ENCODE measurements around the gene SPECC1L. TPM values are rescaled to one million over a fixed set of nuclear protein-coding genes. Genes with fewer than 3 reads are reported as not detected.

The SPECC1L gene
- total and polyA plus RNA-seq, 10 of the 15 experiments (the other 5 are each of a cell fraction or from before 2014, with no cell fraction given): 1.9 to 40.6 (median 19.1) TPM

DNA sequence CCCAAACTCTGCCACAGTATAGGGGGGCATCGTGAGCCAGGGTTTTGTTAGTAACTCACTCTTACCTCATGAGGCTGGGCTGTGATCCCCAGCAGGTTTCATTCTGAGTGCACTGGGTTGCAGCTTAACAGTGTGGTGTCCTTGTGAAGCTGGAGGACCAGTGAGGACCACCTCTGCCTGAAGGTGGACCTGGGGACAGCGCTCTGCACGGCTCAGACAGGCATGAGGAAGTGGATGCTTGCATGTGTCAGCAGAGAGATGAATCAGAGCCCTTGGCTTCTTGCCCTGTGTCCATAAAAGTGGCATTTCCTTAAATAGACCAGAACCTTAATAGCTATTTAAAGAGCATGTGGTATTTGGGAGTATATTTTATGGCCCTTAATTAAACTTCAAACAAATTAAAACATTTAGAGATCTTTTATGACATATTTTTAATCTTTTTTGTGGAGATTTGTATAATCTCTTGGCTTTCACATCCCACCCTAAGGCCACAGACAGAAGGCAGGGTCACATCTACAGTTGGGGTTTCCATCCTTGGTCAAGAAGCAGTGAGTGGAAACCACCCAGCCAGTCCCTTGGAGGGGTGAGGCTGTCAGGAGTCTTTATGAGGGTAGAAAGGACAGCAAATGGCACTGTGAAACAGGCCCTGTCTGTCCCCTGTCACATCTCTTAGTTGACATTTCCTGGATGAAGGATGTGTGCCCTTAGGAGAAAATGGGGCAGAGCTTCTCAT lies 132.0 kb downstream of the SPECC1L start:
- ChIA-PET RAD21 (ENCODE audit: unreplicated experiment) (interaction anchor here (0.6 to 3.1 kb wide), 8 partner anchors 21 to 615 kb away, joined by 3 to 13 read pairs (median 4); partner anchors contain the start of genes ADORA2A and CABIN1), SMC1A (ENCODE audit: uncharacterized antibody, unreplicated experiment) (interaction anchor here (0.6 to 2.8 kb wide), 15 partner anchors 9 to 132 kb away, joined by 3 to 8 read pairs (median 4); partner anchors contain the start of gene SPECC1L), CTCF (interaction anchor here (0.6 to 1.6 kb wide), 9 partner anchors 9 to 123 kb away, joined by 3 to 6 read pairs (median 3); no protein-coding TSS in a partner anchor), POLR2A (interaction anchor here (0.6 to 1.6 kb wide), 5 partner anchors 20 to 281 kb away, joined by 3 to 7 read pairs (median 6); no protein-coding TSS in a partner anchor)
- peak; percentile 33 for DNase-seq (ENCODE audit: low read depth, low spot score)
- peak overlapping the region; percentile 80 for H3K4me2 ChIP-seq (ENCODE audit: control insufficient read depth, insufficient read depth)
- intact Hi-C loops (cut with micrococcal nuclease; ENCODE audit: unreplicated experiment) (no loop called here), in situ Hi-C loops (cut with MboI) (no loop called here)
- peaks cover 44% of the 10 kb centered on the region for H3K4me1 ChIP-seq (ENCODE audit: control insufficient read depth, insufficient read depth, low read length)
- H3K27me3 ChIP-seq (replicated peaks in 1 of 2; ENCODE audit: control insufficient read depth in 2 of 2, insufficient read depth in 2 of 2, low read length in 1 of 2): no peaks in the 10 kb centered on the region
- peak overlapping the region; percentile 13 for H3K9ac ChIP-seq (ENCODE audit: control insufficient read depth, insufficient read depth, low read length)
- H3K27ac ChIP-seq (ENCODE audit: control insufficient read depth, insufficient read depth): peak overlapping the region; percentile 85
- H3K4me3 ChIP-seq: no peak overlapping the region
- peak; percentile 67 for ATAC-seq
- peaks cover 1% of the 10 kb centered on the region for H3K79me2 ChIP-seq (ENCODE audit: control insufficient read depth, insufficient read depth, low read length)
- H4K20me1 ChIP-seq (ENCODE audit: control insufficient read depth, insufficient read depth): no peaks in the 10 kb centered on the region
- H2AFZ ChIP-seq (ENCODE audit: control insufficient read depth, low read depth, low read length): no peak overlapping the region; the same call in 1 of the 2 replicates
- H3K36me3 ChIP-seq (ENCODE audit: control insufficient read depth in 2 of 2, insufficient read depth in 2 of 2, low read length in 1 of 2): peaks cover 6 to 7% of the 10 kb centered on the region in 2 experiments; a peak in 3 of 4 replicates
- BruUV-seq (replicated peaks): no TSS peak
- H3K9me3 ChIP-seq (replicated peaks; ENCODE audit: control insufficient read depth, insufficient read depth, low read length): no peaks in the 10 kb centered on the region
- 20% methylated on average over 3 of the region's 3 CpGs for WGBS (ENCODE audit: insufficient coverage, insufficient replicate concordance, low lambda C conversion rate, missing lambda C conversion rate)
- peak; percentile 71 for FAIRE-seq
- peak; percentile 34 to 50; a peak in 2 of 4 replicates for TF ChIP-seq IKZF2 (IDR thresholded peaks at IDR 0.05)
- TF ChIP-seq GATAD2B (conservative IDR thresholded peaks at IDR 0.05; ENCODE audit: low read depth): peak; percentile 68
- TF ChIP-seq MEF2A (IDR thresholded peaks at IDR 0.05; ENCODE audit: insufficient read depth, low read depth, low read length): 0 out of 2 replicates have a peak, but pooled peaks have one; percentile 22
- no peak for TF ChIP-seq TAF1 (IDR thresholded peaks at IDR 0.05; ENCODE audit: borderline replicate concordance, low read depth, low read length)
- no peak for TF ChIP-seq ZNF622 (IDR thresholded peaks at IDR 0.05)
- peak; percentile 41; the same call in 1 of the 2 replicates for TF ChIP-seq LARP7 (IDR thresholded peaks at IDR 0.05)
- peak in 1 of 2 experiments; percentile 18; a peak in 1 of 4 replicates for TF ChIP-seq ETV6 (conservative IDR thresholded peaks at IDR 0.05 in 1 of 2, IDR thresholded peaks at IDR 0.05 in 1 of 2; ENCODE audit: borderline replicate concordance in 1 of 2, low read depth in 1 of 2)
- peak; percentile 46 for TF ChIP-seq RUNX3 (IDR thresholded peaks at IDR 0.05; ENCODE audit: low read length)
- TF ChIP-seq STAT1 (conservative IDR thresholded peaks at IDR 0.05): no peak
- TF ChIP-seq PAX5 (IDR thresholded peaks at IDR 0.05; ENCODE audit: borderline replicate concordance, low read depth, low read length): peak; percentile 13; the same call in 1 of the 2 replicates
- no peak for TF ChIP-seq SMAD5 (IDR thresholded peaks at IDR 0.05; ENCODE audit: low read depth)
- peak; percentile 90 for TF ChIP-seq SPI1 (IDR thresholded peaks at IDR 0.05; ENCODE audit: borderline replicate concordance, insufficient read depth, low read depth, low read length)
- TF ChIP-seq NR2F1 (conservative IDR thresholded peaks at IDR 0.05): peak; percentile 62
- TF ChIP-seq FOS (IDR thresholded peaks at IDR 0.05; ENCODE audit: borderline replicate concordance, extremely low read depth, insufficient read length): no peak
- TF ChIP-seq NFIC (IDR thresholded peaks at IDR 0.05; ENCODE audit: low read depth, low read length): peak; percentile 49; the same call in 1 of the 2 replicates
- TF ChIP-seq GABPA (IDR thresholded peaks at IDR 0.05; ENCODE audit: low read depth): no peak
- TF ChIP-seq, protein P1, sequence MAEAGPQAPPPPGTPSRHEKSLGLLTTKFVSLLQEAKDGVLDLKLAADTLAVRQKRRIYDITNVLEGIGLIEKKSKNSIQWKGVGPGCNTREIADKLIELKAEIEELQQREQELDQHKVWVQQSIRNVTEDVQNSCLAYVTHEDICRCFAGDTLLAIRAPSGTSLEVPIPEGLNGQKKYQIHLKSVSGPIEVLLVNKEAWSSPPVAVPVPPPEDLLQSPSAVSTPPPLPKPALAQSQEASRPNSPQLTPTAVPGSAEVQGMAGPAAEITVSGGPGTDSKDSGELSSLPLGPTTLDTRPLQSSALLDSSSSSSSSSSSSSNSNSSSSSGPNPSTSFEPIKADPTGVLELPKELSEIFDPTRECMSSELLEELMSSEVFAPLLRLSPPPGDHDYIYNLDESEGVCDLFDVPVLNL (IDR thresholded peaks at IDR 0.05; ENCODE audit: low read depth, low read length): no peak
- TF ChIP-seq CREB1 (IDR thresholded peaks at IDR 0.05; ENCODE audit: low read depth): 0 out of 2 replicates have a peak, but pooled peaks have one; percentile 35
- TF ChIP-seq FOXM1 (IDR thresholded peaks at IDR 0.05; ENCODE audit: low read depth, low read length): no peak
- no peak for TF ChIP-seq TBL1XR1 (IDR thresholded peaks at IDR 0.05; ENCODE audit: low read depth, low read length)
- no peak for TF ChIP-seq RFX5 (IDR thresholded peaks at IDR 0.05; ENCODE audit: low read depth, low read length)
